Measurements from ENCODE around the gene SCAMP4. TPM values are rescaled to one million over a fixed set of nuclear protein-coding genes. Genes with fewer than 3 reads are reported as not detected.

The SCAMP4 gene
- total RNA-seq, 1 donor from 2014 or later = 71.8 TPM

GRCh38 chr19:1921326-1921725, 16.1 kb downstream of the SCAMP4 start:
- peaks cover 1% of the 10 kb centered on the region for H3K27me3 Mint-ChIP-seq (ENCODE audit: unreplicated experiment)
- no peaks in the 10 kb centered on the region for H3K9me3 Mint-ChIP-seq (ENCODE audit: unreplicated experiment)
- H3K27ac Mint-ChIP-seq (ENCODE audit: unreplicated experiment) = no peak overlapping the region
- TF ChIP-seq CTCF (IDR thresholded peaks at IDR 0.05; ENCODE audit: unreplicated experiment) = no peak
- peaks cover 11% of the 10 kb centered on the region for H3K36me3 Mint-ChIP-seq (ENCODE audit: low read depth, unreplicated experiment)
- H3K4me1 Mint-ChIP-seq (ENCODE audit: unreplicated experiment) = no peaks in the 10 kb centered on the region
- H3K4me3 Mint-ChIP-seq (ENCODE audit: unreplicated experiment) = no peak overlapping the region
- no peak for DNase-seq (ENCODE audit: low spot score)

GRCh38 chr19:1921825-1922224, 16.6 kb downstream of the SCAMP4 start:
- no peaks in the 10 kb centered on the region for H3K9me3 Mint-ChIP-seq (ENCODE audit: unreplicated experiment)
- DNase-seq (ENCODE audit: low spot score) = no peak
- no peaks in the 10 kb centered on the region for H3K27me3 Mint-ChIP-seq (ENCODE audit: unreplicated experiment)
- no peak for TF ChIP-seq CTCF (IDR thresholded peaks at IDR 0.05; ENCODE audit: unreplicated experiment)
- H3K27ac Mint-ChIP-seq (ENCODE audit: unreplicated experiment) = no peak overlapping the region
- no peak overlapping the region for H3K4me3 Mint-ChIP-seq (ENCODE audit: unreplicated experiment)
- peaks cover 11% of the 10 kb centered on the region for H3K36me3 Mint-ChIP-seq (ENCODE audit: low read depth, unreplicated experiment)
- no peaks in the 10 kb centered on the region for H3K4me1 Mint-ChIP-seq (ENCODE audit: unreplicated experiment)

GRCh38 chr19:1922803-1923202, 17.6 kb downstream of the SCAMP4 start:
- no peaks in the 10 kb centered on the region for H3K9me3 Mint-ChIP-seq (ENCODE audit: unreplicated experiment)
- no peak overlapping the region for H3K27ac Mint-ChIP-seq (ENCODE audit: unreplicated experiment)
- no peak for TF ChIP-seq CTCF (IDR thresholded peaks at IDR 0.05; ENCODE audit: unreplicated experiment)
- H3K4me3 Mint-ChIP-seq (ENCODE audit: unreplicated experiment) = no peak overlapping the region
- H3K27me3 Mint-ChIP-seq (ENCODE audit: unreplicated experiment) = no peaks in the 10 kb centered on the region
- no peak for DNase-seq (ENCODE audit: low spot score)
- no peaks in the 10 kb centered on the region for H3K4me1 Mint-ChIP-seq (ENCODE audit: unreplicated experiment)
- H3K36me3 Mint-ChIP-seq (ENCODE audit: low read depth, unreplicated experiment) = peaks cover 15% of the 10 kb centered on the region

GRCh38 chr19:1923319-1923718, 18.1 kb downstream of the SCAMP4 start:
- H3K9me3 Mint-ChIP-seq (ENCODE audit: unreplicated experiment) = no peaks in the 10 kb centered on the region
- no peak for DNase-seq (ENCODE audit: low spot score)
- no peak overlapping the region for H3K27ac Mint-ChIP-seq (ENCODE audit: unreplicated experiment)
- H3K27me3 Mint-ChIP-seq (ENCODE audit: unreplicated experiment) = no peaks in the 10 kb centered on the region
- H3K4me1 Mint-ChIP-seq (ENCODE audit: unreplicated experiment) = no peaks in the 10 kb centered on the region
- TF ChIP-seq CTCF (IDR thresholded peaks at IDR 0.05; ENCODE audit: unreplicated experiment) = no peak
- H3K36me3 Mint-ChIP-seq (ENCODE audit: low read depth, unreplicated experiment) = peaks cover 15% of the 10 kb centered on the region
- H3K4me3 Mint-ChIP-seq (ENCODE audit: unreplicated experiment) = no peak overlapping the region

GRCh38 chr19:1924320-1924961, 19.2 kb downstream of the SCAMP4 start:
- no peaks in the 10 kb centered on the region for H3K9me3 Mint-ChIP-seq (ENCODE audit: unreplicated experiment)
- peaks cover 12% of the 10 kb centered on the region for H3K36me3 Mint-ChIP-seq (ENCODE audit: low read depth, unreplicated experiment)
- H3K4me1 Mint-ChIP-seq (ENCODE audit: unreplicated experiment) = no peaks in the 10 kb centered on the region
- no peak overlapping the region for H3K4me3 Mint-ChIP-seq (ENCODE audit: unreplicated experiment)
- TF ChIP-seq CTCF (IDR thresholded peaks at IDR 0.05; ENCODE audit: unreplicated experiment) = no peak
- DNase-seq (ENCODE audit: low spot score) = no peak
- no peaks in the 10 kb centered on the region for H3K27me3 Mint-ChIP-seq (ENCODE audit: unreplicated experiment)
- H3K27ac Mint-ChIP-seq (ENCODE audit: unreplicated experiment) = no peak overlapping the region
